ENCODE results near the gene XPOT.

The XPOT gene

GRCh38 chr12:64452559-64453329 lies 48.6 kb downstream of the XPOT start:
- peak overlapping the region; percentile 95 for H4K8ac ChIP-seq (ENCODE audit: low read depth, low read length)
- peak overlapping the region; percentile 32 for H2BK12ac ChIP-seq (ENCODE audit: low read length)
- peaks cover 3% of the 10 kb centered on the region in 2 experiments for H3K4me1 ChIP-seq (ENCODE audit: control insufficient read depth in 1 of 2, insufficient read depth in 2 of 2, low read length in 2 of 2)
- H4K12ac ChIP-seq (ENCODE audit: low read depth, low read length): peak overlapping the region; percentile 96
- peak; percentile 91 to 100 for DNase-seq
- H4K91ac ChIP-seq (ENCODE audit: low read depth, low read length): peak overlapping the region; percentile 97
- H3K9ac ChIP-seq (ENCODE audit: low read length): peak overlapping the region; percentile 94
- no peak overlapping the region for H3K23ac ChIP-seq (ENCODE audit: low read length)
- H2BK5ac ChIP-seq (ENCODE audit: low read depth, low read length, poor library complexity): peak overlapping the region; percentile 96
- H3K18ac ChIP-seq (ENCODE audit: low read length): peak overlapping the region; percentile 98
- peak overlapping the region; percentile 97 for H3K4me3 ChIP-seq (ENCODE audit: low read depth, low read length)
- peaks cover under 1% of the 10 kb centered on the region in 2 experiments for H3K36me3 ChIP-seq (ENCODE audit: control insufficient read depth in 1 of 2, insufficient read depth in 2 of 2, low read length in 2 of 2)
- H3K14ac ChIP-seq (ENCODE audit: low read length): peak overlapping the region; percentile 96
- no peaks in the 10 kb centered on the region for H3K27me3 ChIP-seq (ENCODE audit: insufficient read depth, low read length)
- H3K9me3 ChIP-seq (ENCODE audit: insufficient read depth, low read depth, low read length): no peaks in the 10 kb centered on the region
- WGBS (ENCODE audit: extremely low coverage, insufficient coverage, insufficient read length): no CpG with 5 or more reads among the region's 16 CpGs
- H3K79me2 ChIP-seq (ENCODE audit: control insufficient read depth, insufficient read depth, low read length, poor library complexity): peaks cover 8% of the 10 kb centered on the region
- peak overlapping the region; percentile 72 for H3K4me2 ChIP-seq (ENCODE audit: low read length)
- peak overlapping the region; percentile 98 for H3K4ac ChIP-seq (ENCODE audit: low read depth, low read length)
- peaks cover 9% of the 10 kb centered on the region for H3K79me1 ChIP-seq (ENCODE audit: low read length)
- H2AK5ac ChIP-seq (ENCODE audit: low read length): peak overlapping the region; percentile 64
- peak overlapping the region; percentile 94 for H3K27ac ChIP-seq (ENCODE audit: low read depth, low read length)
- H2AFZ ChIP-seq (ENCODE audit: insufficient read depth, low read length, poor library complexity): peak overlapping the region; percentile 99
- peak overlapping the region; percentile 95 for H2BK120ac ChIP-seq (ENCODE audit: insufficient read depth, low read length, poor library complexity)

- H2AFZ ChIP-seq (ENCODE audit: insufficient read depth, low read length, poor library complexity): no peak overlapping the region
- no peak overlapping the region for H2AK5ac ChIP-seq (ENCODE audit: low read length)
- no peak overlapping the region for H3K14ac ChIP-seq (ENCODE audit: low read length)
- no peak overlapping the region for H2BK5ac ChIP-seq (ENCODE audit: low read depth, low read length, poor library complexity)
- peaks cover 3 to 5% of the 10 kb centered on the region in 2 experiments for H3K4me1 ChIP-seq (ENCODE audit: control insufficient read depth in 1 of 2, insufficient read depth in 2 of 2, low read length in 2 of 2)
- H3K23ac ChIP-seq (ENCODE audit: low read length): no peak overlapping the region
- no peak overlapping the region for H4K12ac ChIP-seq (ENCODE audit: low read depth, low read length)
- H3K27ac ChIP-seq (ENCODE audit: low read depth, low read length): no peak overlapping the region
- no peak overlapping the region for H3K4me3 ChIP-seq (ENCODE audit: low read depth, low read length)
- H3K9ac ChIP-seq (ENCODE audit: low read length): no peak overlapping the region
- peaks cover 8% of the 10 kb centered on the region for H3K79me2 ChIP-seq (ENCODE audit: control insufficient read depth, insufficient read depth, low read length, poor library complexity)
- H4K91ac ChIP-seq (ENCODE audit: low read depth, low read length): no peak overlapping the region
- no peak overlapping the region for H3K4me2 ChIP-seq (ENCODE audit: low read length)
- H3K79me1 ChIP-seq (ENCODE audit: low read length): peaks cover 9% of the 10 kb centered on the region
- no CpG with 5 or more reads among the region's 1 CpG for WGBS (ENCODE audit: extremely low coverage, insufficient coverage, insufficient read length)
- DNase-seq: no peak
- no peaks in the 10 kb centered on the region for H3K27me3 ChIP-seq (ENCODE audit: insufficient read depth, low read length)
- H3K36me3 ChIP-seq (ENCODE audit: control insufficient read depth in 1 of 2, insufficient read depth in 2 of 2, low read length in 2 of 2): peaks cover 5 to 7% of the 10 kb centered on the region in 2 experiments
- H3K4ac ChIP-seq (ENCODE audit: low read depth, low read length): no peak overlapping the region
- H2BK12ac ChIP-seq (ENCODE audit: low read length): no peak overlapping the region
- no peak overlapping the region for H2BK120ac ChIP-seq (ENCODE audit: insufficient read depth, low read length, poor library complexity)
- no peaks in the 10 kb centered on the region for H3K9me3 ChIP-seq (ENCODE audit: insufficient read depth, low read depth, low read length)
- H3K18ac ChIP-seq (ENCODE audit: low read length): no peak overlapping the region
- H4K8ac ChIP-seq (ENCODE audit: low read depth, low read length): no peak overlapping the region
These were observed 51.3 kb downstream of the XPOT start for GRCh38 chr12:64455506-64455905.

- H3K4me3 ChIP-seq (ENCODE audit: low read depth, low read length): no peak overlapping the region
- H4K12ac ChIP-seq (ENCODE audit: low read depth, low read length): no peak overlapping the region
- H3K36me3 ChIP-seq (ENCODE audit: control insufficient read depth in 1 of 2, insufficient read depth in 2 of 2, low read length in 2 of 2): peaks cover 7% of the 10 kb centered on the region in 2 experiments
- no peaks in the 10 kb centered on the region for H3K27me3 ChIP-seq (ENCODE audit: insufficient read depth, low read length)
- no peak overlapping the region for H3K9ac ChIP-seq (ENCODE audit: low read length)
- H2BK120ac ChIP-seq (ENCODE audit: insufficient read depth, low read length, poor library complexity): no peak overlapping the region
- H3K4me1 ChIP-seq (ENCODE audit: control insufficient read depth in 1 of 2, insufficient read depth in 2 of 2, low read length in 2 of 2): peaks cover 2 to 3% of the 10 kb centered on the region in 2 experiments
- peak overlapping the region; percentile 3 for H3K4ac ChIP-seq (ENCODE audit: low read depth, low read length)
- H2AK5ac ChIP-seq (ENCODE audit: low read length): no peak overlapping the region
- no peak for DNase-seq
- H3K27ac ChIP-seq (ENCODE audit: low read depth, low read length): no peak overlapping the region
- H2BK12ac ChIP-seq (ENCODE audit: low read length): no peak overlapping the region
- H2BK5ac ChIP-seq (ENCODE audit: low read depth, low read length, poor library complexity): no peak overlapping the region
- peaks cover 8% of the 10 kb centered on the region for H3K79me2 ChIP-seq (ENCODE audit: control insufficient read depth, insufficient read depth, low read length, poor library complexity)
- H3K79me1 ChIP-seq (ENCODE audit: low read length): peaks cover 9% of the 10 kb centered on the region
- H4K91ac ChIP-seq (ENCODE audit: low read depth, low read length): no peak overlapping the region
- no peak overlapping the region for H4K8ac ChIP-seq (ENCODE audit: low read depth, low read length)
- no peak overlapping the region for H3K18ac ChIP-seq (ENCODE audit: low read length)
- H3K23ac ChIP-seq (ENCODE audit: low read length): no peak overlapping the region
- no peaks in the 10 kb centered on the region for H3K9me3 ChIP-seq (ENCODE audit: insufficient read depth, low read depth, low read length)
- H3K14ac ChIP-seq (ENCODE audit: low read length): no peak overlapping the region
- H2AFZ ChIP-seq (ENCODE audit: insufficient read depth, low read length, poor library complexity): no peak overlapping the region
- H3K4me2 ChIP-seq (ENCODE audit: low read length): no peak overlapping the region
These were observed 51.9 kb downstream of the XPOT start for GRCh38 chr12:64456119-64456518.

- H2AK5ac ChIP-seq (ENCODE audit: low read length): no peak overlapping the region
- DNase-seq: peak; percentile 3 to 10
- H4K8ac ChIP-seq (ENCODE audit: low read depth, low read length): no peak overlapping the region
- H2AFZ ChIP-seq (ENCODE audit: insufficient read depth, low read length, poor library complexity): no peak overlapping the region
- no peak overlapping the region for H4K91ac ChIP-seq (ENCODE audit: low read depth, low read length)
- no peak overlapping the region for H4K12ac ChIP-seq (ENCODE audit: low read depth, low read length)
- peaks cover 6% of the 10 kb centered on the region for H3K79me2 ChIP-seq (ENCODE audit: control insufficient read depth, insufficient read depth, low read length, poor library complexity)
- H3K9ac ChIP-seq (ENCODE audit: low read length): no peak overlapping the region
- H3K36me3 ChIP-seq (ENCODE audit: control insufficient read depth in 1 of 2, insufficient read depth in 2 of 2, low read length in 2 of 2): peaks cover 7 to 10% of the 10 kb centered on the region in 2 experiments
- WGBS (ENCODE audit: extremely low coverage, insufficient coverage, insufficient read length): no CpG with 5 or more reads among the region's 6 CpGs
- H3K27me3 ChIP-seq (ENCODE audit: insufficient read depth, low read length): no peaks in the 10 kb centered on the region
- no peaks in the 10 kb centered on the region for H3K9me3 ChIP-seq (ENCODE audit: insufficient read depth, low read depth, low read length)
- H2BK120ac ChIP-seq (ENCODE audit: insufficient read depth, low read length, poor library complexity): no peak overlapping the region
- H3K4me1 ChIP-seq (ENCODE audit: control insufficient read depth in 1 of 2, insufficient read depth in 2 of 2, low read length in 2 of 2): peaks cover 0 to 2% of the 10 kb centered on the region in 2 experiments
- no peak overlapping the region for H3K18ac ChIP-seq (ENCODE audit: low read length)
- no peak overlapping the region for H3K4ac ChIP-seq (ENCODE audit: low read depth, low read length)
- H2BK12ac ChIP-seq (ENCODE audit: low read length): no peak overlapping the region
- H3K4me3 ChIP-seq (ENCODE audit: low read depth, low read length): no peak overlapping the region
- no peak overlapping the region for H3K23ac ChIP-seq (ENCODE audit: low read length)
- H3K4me2 ChIP-seq (ENCODE audit: low read length): no peak overlapping the region
- peaks cover 4% of the 10 kb centered on the region for H3K79me1 ChIP-seq (ENCODE audit: low read length)
- H3K27ac ChIP-seq (ENCODE audit: low read depth, low read length): no peak overlapping the region
- H2BK5ac ChIP-seq (ENCODE audit: low read depth, low read length, poor library complexity): no peak overlapping the region
- no peak overlapping the region for H3K14ac ChIP-seq (ENCODE audit: low read length)
These were observed 52.8 kb downstream of the XPOT start for GRCh38 chr12:64457032-64457431.
